Measurements from ENCODE around the gene TBL1X.

Gene TBL1X

GRCh38 chrX:9784332-9784731, 319.5 kb downstream of the TBL1X start:
- DNase-seq, result no peak

- no peak for DNase-seq
Measured at GRCh38 chrX:9785254-9785943, 320.5 kb downstream of the TBL1X start.

- no peak for DNase-seq
Measured at GRCh38 chrX:9785944-9786797, 321.3 kb downstream of the TBL1X start, which contains the start of gene SHROOM2. Gene SHROOM2, plus strand, starts transcription at chrX:9786429. Its CDS starts 117 bp downstream, at chrX:9786546.

- DNase-seq, result no peak
Measured at GRCh38 chrX:9786798-9787635, 322.2 kb downstream of the TBL1X start.

- no peak for DNase-seq
Measured at GRCh38 chrX:9788911-9789310, 324.1 kb downstream of the TBL1X start.

GRCh38 chrX:9789555-9789954, 324.7 kb downstream of the TBL1X start:
- no peak for DNase-seq

All from NCI-H187 (cell line).